Stimulated activated CD8-positive, alpha-beta memory T cell treated with anti-CD3 and anti-CD28 coated beads, Interleukin-2, amount 100 ng/mL, for 48 hours (primary cell): ENCODE results near the gene CAMK1D.
A peak's percentile ranks its signal among the peaks of the same experiment; 100 is the strongest.

Source experiments
- DNase-seq, 2 donors: peaks; one replicate each; pipeline ENCODE4 v3.0.0-alpha.2; 2020; ENCODE audit warnings: low read depth in 2 of 2

CAMK1D gene

GRCh38 chr10:12758271-12758670 lies 408.9 kb downstream of the CAMK1D start:
- DNase-seq, result no peak

- DNase-seq, result no peak
Observed at GRCh38 chr10:12766223-12766622, 416.9 kb downstream of the CAMK1D start.

DNA sequence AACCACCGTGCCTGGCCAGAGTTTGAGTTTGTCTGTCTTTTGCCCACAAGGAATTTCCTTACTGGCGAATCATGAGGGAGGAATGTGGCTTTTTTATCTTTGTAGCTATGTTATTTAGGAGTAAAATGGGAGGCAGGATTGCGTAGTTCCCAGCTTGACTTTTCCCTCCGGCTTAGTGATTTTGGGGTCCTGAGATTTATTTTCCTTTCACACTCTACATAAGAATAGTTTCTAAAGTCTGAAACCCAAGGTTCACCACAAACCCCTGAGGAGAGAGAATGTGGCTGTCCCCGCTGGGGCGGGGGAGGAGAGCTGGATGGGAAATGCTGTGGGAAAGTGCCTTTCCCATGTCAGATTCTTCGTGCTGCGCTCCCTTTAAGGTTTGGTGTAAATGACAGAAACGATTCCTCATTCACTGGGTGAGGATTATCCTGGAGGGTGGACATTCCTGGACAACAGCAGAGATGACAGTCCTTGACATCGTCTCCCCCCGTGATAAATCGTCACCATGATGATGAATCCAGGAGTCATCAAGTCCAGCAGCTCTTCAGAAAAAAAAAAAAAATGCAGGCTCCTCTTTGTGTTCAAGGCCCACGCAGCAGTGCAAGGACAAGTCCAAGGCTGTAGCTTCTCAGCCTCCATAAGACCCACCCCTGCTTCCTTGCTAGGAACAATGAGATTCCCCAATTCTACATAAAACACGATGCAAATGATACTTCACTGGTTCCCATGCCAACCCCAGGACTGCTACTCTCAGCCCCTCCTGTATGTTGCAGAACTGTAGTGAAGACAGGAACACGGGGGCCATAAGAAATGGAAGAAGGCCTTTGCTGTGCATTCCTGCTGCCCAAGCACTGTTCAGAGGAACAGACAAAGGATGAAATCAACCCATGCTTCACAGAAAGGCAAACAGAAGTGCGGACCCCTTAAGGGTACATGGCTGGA lies 419.1 kb downstream of the CAMK1D start:
- no peak for DNase-seq

- DNase-seq, result no peak
Observed at GRCh38 chr10:12769323-12770044, 420.1 kb downstream of the CAMK1D start.

DNA sequence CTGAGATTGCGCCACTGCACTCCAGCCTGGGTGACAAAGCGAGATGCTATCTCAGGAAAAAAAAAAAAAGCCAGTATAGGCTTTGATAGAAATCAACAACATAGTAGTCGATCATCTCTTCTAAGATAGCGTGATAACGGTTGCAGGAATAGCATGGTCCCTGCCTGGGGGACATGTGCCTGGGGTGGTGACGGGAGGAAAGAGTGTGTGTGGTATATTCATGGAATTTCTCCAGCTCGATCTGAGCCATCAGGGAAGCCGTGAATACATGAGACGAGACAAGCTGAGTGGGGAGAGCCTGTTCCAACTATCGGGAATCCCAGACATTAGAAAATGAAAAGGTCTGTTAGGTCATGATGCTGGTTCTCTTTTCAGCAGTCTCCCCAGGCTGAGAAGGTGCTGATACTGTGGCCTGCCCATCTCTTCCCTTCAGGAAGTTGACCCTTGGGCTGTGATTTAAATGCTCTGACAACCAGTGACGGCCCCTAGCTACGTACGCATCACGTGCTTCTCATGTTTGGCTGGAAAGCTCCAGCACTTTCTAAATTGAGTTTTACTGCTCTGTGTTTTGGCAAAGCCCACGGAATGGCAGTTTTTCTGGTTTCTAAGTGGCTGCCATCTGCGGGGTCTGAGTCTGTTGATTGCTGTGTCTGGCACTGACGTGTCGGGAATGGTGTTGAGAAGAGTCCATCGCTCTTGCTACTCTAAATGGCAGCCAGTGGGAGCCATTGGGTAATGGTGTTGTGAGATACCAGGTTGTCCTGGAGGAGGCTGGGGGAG lies 422.8 kb downstream of the CAMK1D start:
- no peak for DNase-seq

GRCh38 chr10:12772797-12773587 lies 423.6 kb downstream of the CAMK1D start:
- DNase-seq, result no peak

DNA sequence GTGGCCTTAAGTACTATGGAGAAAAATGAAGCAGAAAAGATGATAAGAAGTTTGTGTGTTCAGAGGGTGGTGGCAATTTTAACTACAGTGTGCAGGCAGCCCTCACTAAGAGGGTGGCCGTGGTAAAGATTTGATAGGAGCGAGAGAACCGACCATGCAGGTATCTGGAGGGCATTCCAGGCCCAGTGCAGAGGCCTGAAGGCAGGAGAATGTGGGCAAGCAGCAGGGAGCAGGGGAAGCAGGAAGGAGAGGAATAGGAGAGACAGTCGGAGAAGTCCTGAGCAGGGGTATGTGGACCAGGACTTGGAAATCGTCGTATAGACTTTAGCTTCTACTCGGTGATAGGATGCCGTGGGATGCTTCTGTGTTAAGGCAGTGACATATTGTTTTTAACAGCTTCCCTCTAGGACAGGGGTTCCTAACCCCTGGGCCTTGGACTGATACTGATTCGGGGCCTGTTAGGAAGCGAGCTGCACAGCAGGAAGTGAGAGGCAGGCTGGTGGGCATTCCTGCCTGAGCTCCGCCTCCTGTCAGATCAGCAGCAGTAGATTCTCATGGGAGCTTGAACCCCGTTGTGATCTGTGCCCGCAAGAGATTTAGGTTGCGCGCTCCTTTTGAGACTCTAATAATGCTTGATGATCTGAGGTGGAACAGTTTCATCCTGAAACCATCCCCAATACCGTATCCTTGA lies 425.0 kb downstream of the CAMK1D start:
- no peak for DNase-seq

- DNase-seq, result peak; percentile 5 to 14
Observed at GRCh38 chr10:12777840-12778585, 428.7 kb downstream of the CAMK1D start.

GRCh38 chr10:12780634-12781601 lies 431.6 kb downstream of the CAMK1D start:
- DNase-seq, result peak; percentile 13 to 43

DNA sequence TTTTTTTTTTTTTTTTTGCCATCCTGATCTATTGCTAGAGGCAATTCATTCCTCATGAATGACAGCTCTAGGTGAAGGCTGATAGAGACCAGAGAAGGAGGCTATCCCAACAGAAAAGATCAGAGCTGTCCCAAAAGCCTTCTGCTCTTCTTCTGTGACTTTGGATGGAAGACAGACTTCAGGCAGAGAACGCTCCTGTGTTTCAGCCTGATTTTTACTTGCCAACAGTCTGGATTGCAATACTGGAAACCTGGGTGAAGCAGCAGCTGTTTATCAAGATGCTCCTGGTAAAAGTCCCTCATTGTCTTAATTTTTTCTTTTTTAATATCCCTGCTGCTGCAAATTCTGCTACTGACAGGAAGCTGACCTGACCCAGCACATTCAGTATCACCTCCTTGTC lies 432.6 kb downstream of the CAMK1D start:
- DNase-seq, result no peak

DNA sequence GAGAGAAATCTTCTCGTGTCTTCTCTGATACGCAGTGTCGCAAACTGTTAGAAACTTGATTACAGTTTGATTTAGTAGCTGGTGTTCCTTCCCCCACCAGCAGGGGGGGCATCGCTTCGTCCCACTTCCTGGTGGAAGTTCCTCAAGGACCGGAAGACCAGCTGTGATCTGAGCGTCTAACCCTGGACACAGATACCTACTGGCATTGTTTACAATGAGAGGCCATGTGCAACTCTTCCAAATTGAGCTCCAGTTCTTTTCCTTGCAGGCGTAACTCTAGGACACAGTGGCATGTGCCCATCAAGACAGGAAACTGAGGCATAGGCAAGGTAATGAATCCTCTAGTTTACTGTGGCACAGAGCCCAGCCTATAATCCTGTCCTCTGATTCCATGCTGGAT lies 433.2 kb downstream of the CAMK1D start:
- peak; percentile 22 to 32 for DNase-seq

- DNase-seq, result no peak
Observed at GRCh38 chr10:12783293-12783692, 433.9 kb downstream of the CAMK1D start.

DNA sequence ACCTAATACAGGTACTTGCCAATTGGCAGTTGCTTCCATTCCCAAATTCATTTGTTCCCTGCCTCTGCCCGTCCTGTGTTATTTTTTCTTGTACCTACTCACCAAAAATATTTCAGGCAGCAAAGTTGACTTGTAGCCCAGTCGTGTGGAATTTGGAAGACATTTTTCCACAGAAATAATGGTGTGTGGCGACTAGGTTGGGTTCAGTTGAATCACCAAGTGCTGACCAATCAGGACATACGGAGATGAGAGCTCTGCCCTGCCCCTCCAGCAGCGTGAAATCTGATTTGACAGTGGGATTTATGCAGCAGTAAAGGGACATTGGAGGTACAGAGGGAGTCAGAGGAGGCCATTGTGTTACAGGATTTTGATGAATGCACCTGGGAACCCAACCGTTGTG lies 435.3 kb downstream of the CAMK1D start:
- DNase-seq, result no peak

- no peak for DNase-seq
Observed at GRCh38 chr10:12785415-12785831, 436.1 kb downstream of the CAMK1D start.

GRCh38 chr10:12787297-12787696 lies 437.9 kb downstream of the CAMK1D start:
- no peak for DNase-seq

- no peak for DNase-seq
Observed at GRCh38 chr10:12788277-12788676, 438.9 kb downstream of the CAMK1D start.

DNA sequence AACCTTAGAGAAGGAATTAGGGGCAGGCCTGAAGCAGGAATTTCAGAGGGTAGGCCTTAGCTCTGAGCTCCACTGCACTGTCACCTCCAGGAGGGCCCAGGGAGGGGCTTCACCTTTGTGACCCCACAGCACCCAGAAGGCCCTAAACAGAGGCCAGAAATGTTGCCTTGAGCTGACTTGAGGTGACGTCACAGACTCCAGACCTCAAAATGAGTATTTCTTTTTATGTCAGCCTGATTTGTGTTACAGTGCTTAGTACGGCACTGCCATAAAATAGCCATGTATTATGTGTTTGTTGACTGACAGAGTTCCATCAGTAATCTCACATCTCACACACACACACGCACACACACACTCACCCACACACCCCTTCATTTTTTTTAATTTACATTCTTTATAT lies 440.9 kb downstream of the CAMK1D start:
- no peak for DNase-seq

GRCh38 chr10:12791728-12792127 lies 442.4 kb downstream of the CAMK1D start:
- DNase-seq, result no peak
